ENCODE measurements around the gene NOL4L.

NOL4L gene

GRCh38 chr20:32480371-32481241 lies 104.5 kb downstream of the NOL4L start:
- DNase-seq (ENCODE audit: low read depth): no peak
- TF ChIP-seq, protein P1, sequence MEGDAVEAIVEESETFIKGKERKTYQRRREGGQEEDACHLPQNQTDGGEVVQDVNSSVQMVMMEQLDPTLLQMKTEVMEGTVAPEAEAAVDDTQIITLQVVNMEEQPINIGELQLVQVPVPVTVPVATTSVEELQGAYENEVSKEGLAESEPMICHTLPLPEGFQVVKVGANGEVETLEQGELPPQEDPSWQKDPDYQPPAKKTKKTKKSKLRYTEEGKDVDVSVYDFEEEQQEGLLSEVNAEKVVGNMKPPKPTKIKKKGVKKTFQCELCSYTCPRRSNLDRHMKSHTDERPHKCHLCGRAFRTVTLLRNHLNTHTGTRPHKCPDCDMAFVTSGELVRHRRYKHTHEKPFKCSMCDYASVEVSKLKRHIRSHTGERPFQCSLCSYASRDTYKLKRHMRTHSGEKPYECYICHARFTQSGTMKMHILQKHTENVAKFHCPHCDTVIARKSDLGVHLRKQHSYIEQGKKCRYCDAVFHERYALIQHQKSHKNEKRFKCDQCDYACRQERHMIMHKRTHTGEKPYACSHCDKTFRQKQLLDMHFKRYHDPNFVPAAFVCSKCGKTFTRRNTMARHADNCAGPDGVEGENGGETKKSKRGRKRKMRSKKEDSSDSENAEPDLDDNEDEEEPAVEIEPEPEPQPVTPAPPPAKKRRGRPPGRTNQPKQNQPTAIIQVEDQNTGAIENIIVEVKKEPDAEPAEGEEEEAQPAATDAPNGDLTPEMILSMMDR (IDR thresholded peaks at IDR 0.05; ENCODE audit: low read depth, low read length): no peak
- TF ChIP-seq POLR2A (IDR thresholded peaks at IDR 0.05; ENCODE audit: extremely low read depth, insufficient read length) (no peak), MYC (IDR thresholded peaks at IDR 0.05; ENCODE audit: low read depth, low read length) (no peak)
- TF ChIP-seq, protein P2, sequence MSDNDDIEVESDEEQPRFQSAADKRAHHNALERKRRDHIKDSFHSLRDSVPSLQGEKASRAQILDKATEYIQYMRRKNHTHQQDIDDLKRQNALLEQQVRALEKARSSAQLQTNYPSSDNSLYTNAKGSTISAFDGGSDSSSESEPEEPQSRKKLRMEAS (IDR thresholded peaks at IDR 0.05; ENCODE audit: low read depth, low read length): no peak
- H3K4me3 ChIP-seq (ENCODE audit: low read depth, low read length): no peak overlapping the region

- no peak for DNase-seq (ENCODE audit: low read depth)
- no peak for TF ChIP-seq POLR2A (IDR thresholded peaks at IDR 0.05; ENCODE audit: extremely low read depth, insufficient read length)
- TF ChIP-seq, protein P1 (IDR thresholded peaks at IDR 0.05; ENCODE audit: low read depth, low read length): no peak
- TF ChIP-seq, protein P2 (IDR thresholded peaks at IDR 0.05; ENCODE audit: low read depth, low read length): no peak
- no peak for TF ChIP-seq MYC (IDR thresholded peaks at IDR 0.05; ENCODE audit: low read depth, low read length)
- no peak overlapping the region for H3K4me3 ChIP-seq (ENCODE audit: low read depth, low read length)
Measured at GRCh38 chr20:32479697-32480171, 105.4 kb downstream of the NOL4L start.

- TF ChIP-seq POLR2A (IDR thresholded peaks at IDR 0.05; ENCODE audit: extremely low read depth, insufficient read length) (no peak), MYC (IDR thresholded peaks at IDR 0.05; ENCODE audit: low read depth, low read length) (no peak)
- TF ChIP-seq, protein P1 (IDR thresholded peaks at IDR 0.05; ENCODE audit: low read depth, low read length): no peak
- TF ChIP-seq, protein P2 (IDR thresholded peaks at IDR 0.05; ENCODE audit: low read depth, low read length): no peak
- DNase-seq (ENCODE audit: low read depth): no peak
- no peak overlapping the region for H3K4me3 ChIP-seq (ENCODE audit: low read depth, low read length)
Measured at GRCh38 chr20:32479012-32479411, 106.1 kb downstream of the NOL4L start.

DNA sequence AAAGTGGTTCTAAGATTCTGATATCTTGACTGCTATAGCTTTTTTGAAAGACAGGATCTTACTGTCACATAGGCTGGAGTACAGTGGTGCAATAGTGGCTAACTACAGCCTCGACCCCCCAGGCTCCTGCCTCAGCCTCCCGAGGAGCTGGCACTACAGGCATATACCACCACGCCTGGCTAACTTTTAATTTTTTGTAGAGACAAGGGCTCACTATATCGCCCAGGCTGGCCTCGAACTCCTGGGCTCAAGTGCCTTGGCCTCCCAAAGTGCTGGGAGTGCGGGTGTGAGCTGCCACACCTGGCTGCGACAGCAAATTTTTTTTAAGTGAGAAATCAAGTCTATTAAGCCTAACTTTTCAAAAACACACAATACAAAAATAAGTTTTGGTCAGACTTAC lies 106.6 kb downstream of the NOL4L start:
- no peak for DNase-seq (ENCODE audit: low read depth)
- no peak overlapping the region for H3K4me3 ChIP-seq (ENCODE audit: low read depth, low read length)
- TF ChIP-seq MYC (IDR thresholded peaks at IDR 0.05; ENCODE audit: low read depth, low read length) (no peak), POLR2A (IDR thresholded peaks at IDR 0.05; ENCODE audit: extremely low read depth, insufficient read length) (no peak)
- TF ChIP-seq, protein P2 (IDR thresholded peaks at IDR 0.05; ENCODE audit: low read depth, low read length): no peak
- TF ChIP-seq, protein P1 (IDR thresholded peaks at IDR 0.05; ENCODE audit: low read depth, low read length): no peak

- no peak for DNase-seq (ENCODE audit: low read depth)
- TF ChIP-seq POLR2A (IDR thresholded peaks at IDR 0.05; ENCODE audit: extremely low read depth, insufficient read length) (no peak), MYC (IDR thresholded peaks at IDR 0.05; ENCODE audit: low read depth, low read length) (no peak)
- TF ChIP-seq, protein P2 (IDR thresholded peaks at IDR 0.05; ENCODE audit: low read depth, low read length): no peak
- TF ChIP-seq, protein P1 (IDR thresholded peaks at IDR 0.05; ENCODE audit: low read depth, low read length): no peak
- no peak overlapping the region for H3K4me3 ChIP-seq (ENCODE audit: low read depth, low read length)
Measured at GRCh38 chr20:32477594-32478512, 107.3 kb downstream of the NOL4L start.

Measured in NB4 (cell line).